Measurements from ENCODE around the gene KIF9.

KIF9 gene

DNA sequence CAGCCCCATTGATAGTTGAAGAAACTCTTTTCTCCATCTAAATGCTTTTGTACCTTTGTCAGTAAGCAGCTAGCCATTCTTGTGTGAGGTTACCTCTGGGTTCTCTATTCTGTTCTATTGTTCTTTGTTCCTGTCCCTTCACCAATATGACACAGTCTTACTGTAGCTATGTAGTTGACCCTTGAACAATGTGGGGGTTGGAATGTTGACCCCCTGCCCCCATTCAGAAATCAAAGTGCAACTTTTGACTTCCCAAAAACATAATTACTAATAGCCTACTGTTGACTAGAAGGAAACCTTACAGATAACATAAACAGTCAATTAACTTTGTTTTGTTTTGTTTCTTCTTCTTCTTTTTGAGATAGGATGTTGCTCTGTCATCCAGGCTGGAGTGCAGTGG lies 18.9 kb upstream of the KIF9 start:
- no peak for TF ChIP-seq GABPA (IDR thresholded peaks at IDR 0.05; ENCODE audit: low read depth)
- no peak for TF ChIP-seq SPI1 (IDR thresholded peaks at IDR 0.05; ENCODE audit: borderline replicate concordance, low read depth)
- no peak for TF ChIP-seq POLR2AphosphoS5 (IDR thresholded peaks at IDR 0.05; ENCODE audit: low read depth)
- DNase-seq (ENCODE audit: low read depth in 1 of 2, low spot score in 1 of 2), result no peak
- H3K27ac ChIP-seq (replicated peaks), result no peak overlapping the region
- no peaks in the 10 kb centered on the region for H3K27me3 ChIP-seq (ENCODE audit: insufficient read depth, poor library complexity, severe bottlenecking)
- no peak overlapping the region for H3K4me3 ChIP-seq (replicated peaks; ENCODE audit: insufficient read depth, low read length)

DNA sequence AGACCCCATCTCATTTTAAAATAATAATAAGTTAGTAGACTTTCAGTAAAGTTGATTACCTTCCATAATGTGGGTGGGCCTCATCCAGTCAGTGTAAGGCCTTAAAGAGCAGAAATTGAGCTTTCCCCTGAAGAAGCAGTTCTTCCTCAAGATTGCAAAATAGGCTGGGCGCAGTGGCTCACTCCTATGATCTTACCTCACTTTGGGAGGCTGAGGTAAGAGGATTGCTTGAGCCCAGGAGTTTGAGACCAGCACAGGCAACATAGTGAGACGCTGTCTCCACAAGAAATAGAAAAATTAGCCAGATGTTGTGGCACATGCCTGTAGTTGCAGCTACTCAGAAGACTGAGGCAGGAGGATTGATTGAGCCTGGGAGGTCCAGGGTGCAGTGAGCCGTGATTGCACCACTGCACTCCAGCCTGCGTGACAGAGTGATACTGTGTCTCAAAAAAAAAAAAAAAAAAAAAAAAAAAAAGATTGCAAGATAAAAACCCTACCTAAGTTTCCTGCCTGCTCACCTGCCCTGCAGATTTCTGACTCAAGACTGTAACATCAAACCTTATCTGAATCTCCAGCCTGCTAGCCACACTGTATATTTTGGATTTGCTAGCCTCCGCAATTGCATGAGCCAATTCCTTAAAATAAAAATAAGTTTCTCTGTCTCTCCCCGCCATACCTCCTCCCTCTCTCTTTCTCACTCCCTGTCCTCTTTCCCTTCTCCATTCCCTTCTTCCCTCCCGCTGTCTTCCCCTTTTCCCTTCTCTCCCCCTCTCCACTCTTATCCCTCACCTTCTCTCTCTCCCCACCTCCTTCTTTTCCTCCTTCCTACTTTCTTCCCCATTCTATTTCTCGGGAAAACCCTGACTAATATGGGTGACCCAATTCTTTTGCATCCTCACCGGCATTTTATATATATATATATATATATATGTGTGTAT lies 17.1 kb upstream of the KIF9 start:
- TF ChIP-seq, protein P1, sequence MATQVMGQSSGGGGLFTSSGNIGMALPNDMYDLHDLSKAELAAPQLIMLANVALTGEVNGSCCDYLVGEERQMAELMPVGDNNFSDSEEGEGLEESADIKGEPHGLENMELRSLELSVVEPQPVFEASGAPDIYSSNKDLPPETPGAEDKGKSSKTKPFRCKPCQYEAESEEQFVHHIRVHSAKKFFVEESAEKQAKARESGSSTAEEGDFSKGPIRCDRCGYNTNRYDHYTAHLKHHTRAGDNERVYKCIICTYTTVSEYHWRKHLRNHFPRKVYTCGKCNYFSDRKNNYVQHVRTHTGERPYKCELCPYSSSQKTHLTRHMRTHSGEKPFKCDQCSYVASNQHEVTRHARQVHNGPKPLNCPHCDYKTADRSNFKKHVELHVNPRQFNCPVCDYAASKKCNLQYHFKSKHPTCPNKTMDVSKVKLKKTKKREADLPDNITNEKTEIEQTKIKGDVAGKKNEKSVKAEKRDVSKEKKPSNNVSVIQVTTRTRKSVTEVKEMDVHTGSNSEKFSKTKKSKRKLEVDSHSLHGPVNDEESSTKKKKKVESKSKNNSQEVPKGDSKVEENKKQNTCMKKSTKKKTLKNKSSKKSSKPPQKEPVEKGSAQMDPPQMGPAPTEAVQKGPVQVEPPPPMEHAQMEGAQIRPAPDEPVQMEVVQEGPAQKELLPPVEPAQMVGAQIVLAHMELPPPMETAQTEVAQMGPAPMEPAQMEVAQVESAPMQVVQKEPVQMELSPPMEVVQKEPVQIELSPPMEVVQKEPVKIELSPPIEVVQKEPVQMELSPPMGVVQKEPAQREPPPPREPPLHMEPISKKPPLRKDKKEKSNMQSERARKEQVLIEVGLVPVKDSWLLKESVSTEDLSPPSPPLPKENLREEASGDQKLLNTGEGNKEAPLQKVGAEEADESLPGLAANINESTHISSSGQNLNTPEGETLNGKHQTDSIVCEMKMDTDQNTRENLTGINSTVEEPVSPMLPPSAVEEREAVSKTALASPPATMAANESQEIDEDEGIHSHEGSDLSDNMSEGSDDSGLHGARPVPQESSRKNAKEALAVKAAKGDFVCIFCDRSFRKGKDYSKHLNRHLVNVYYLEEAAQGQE (IDR thresholded peaks at IDR 0.05; ENCODE audit: insufficient replicate concordance, low read depth), result no peak
- TF ChIP-seq, protein P2, sequence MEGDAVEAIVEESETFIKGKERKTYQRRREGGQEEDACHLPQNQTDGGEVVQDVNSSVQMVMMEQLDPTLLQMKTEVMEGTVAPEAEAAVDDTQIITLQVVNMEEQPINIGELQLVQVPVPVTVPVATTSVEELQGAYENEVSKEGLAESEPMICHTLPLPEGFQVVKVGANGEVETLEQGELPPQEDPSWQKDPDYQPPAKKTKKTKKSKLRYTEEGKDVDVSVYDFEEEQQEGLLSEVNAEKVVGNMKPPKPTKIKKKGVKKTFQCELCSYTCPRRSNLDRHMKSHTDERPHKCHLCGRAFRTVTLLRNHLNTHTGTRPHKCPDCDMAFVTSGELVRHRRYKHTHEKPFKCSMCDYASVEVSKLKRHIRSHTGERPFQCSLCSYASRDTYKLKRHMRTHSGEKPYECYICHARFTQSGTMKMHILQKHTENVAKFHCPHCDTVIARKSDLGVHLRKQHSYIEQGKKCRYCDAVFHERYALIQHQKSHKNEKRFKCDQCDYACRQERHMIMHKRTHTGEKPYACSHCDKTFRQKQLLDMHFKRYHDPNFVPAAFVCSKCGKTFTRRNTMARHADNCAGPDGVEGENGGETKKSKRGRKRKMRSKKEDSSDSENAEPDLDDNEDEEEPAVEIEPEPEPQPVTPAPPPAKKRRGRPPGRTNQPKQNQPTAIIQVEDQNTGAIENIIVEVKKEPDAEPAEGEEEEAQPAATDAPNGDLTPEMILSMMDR (IDR thresholded peaks at IDR 0.05; ENCODE audit: insufficient read depth, low read length), result no peak
- TF ChIP-seq POLR2AphosphoS5 (IDR thresholded peaks at IDR 0.05; ENCODE audit: low read depth) (no peak), GABPA (IDR thresholded peaks at IDR 0.05; ENCODE audit: low read depth) (no peak), SPI1 (IDR thresholded peaks at IDR 0.05; ENCODE audit: borderline replicate concordance, low read depth) (no peak)
- Histone ChIP-seq H3K27me3 (ENCODE audit: insufficient read depth, poor library complexity, severe bottlenecking) (no peaks in the 10 kb centered on the region), H3K4me3 (replicated peaks; ENCODE audit: insufficient read depth, low read length) (no peak overlapping the region), H3K27ac (replicated peaks) (no peak overlapping the region)
- DNase-seq (ENCODE audit: low read depth in 1 of 2, low spot score in 1 of 2), result peak in 1 of 2 experiments; percentile 43

DNA sequence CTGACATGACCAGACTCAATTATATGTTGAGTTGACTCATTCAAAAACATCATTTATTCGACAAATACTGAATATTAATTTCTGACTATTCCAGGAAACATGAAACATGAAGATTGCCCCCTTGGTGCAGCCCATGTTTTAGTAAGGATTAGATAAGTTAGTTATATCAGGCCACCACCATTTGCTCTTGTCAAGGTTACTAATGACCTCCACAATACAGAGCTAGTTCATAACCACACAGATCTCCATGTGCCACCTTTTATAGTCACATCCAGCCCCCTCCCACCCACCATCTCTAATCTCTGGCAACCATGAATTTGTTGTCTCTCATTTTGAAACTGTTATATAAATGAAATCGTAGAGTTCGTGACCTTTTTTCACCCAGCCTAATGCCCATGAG lies 15.8 kb upstream of the KIF9 start:
- H3K27me3 ChIP-seq (ENCODE audit: insufficient read depth, poor library complexity, severe bottlenecking), result no peaks in the 10 kb centered on the region
- no peak for DNase-seq (ENCODE audit: low read depth in 1 of 2, low spot score in 1 of 2)
- no peak overlapping the region for H3K4me3 ChIP-seq (replicated peaks; ENCODE audit: insufficient read depth, low read length)
- no peak for TF ChIP-seq POLR2AphosphoS5 (IDR thresholded peaks at IDR 0.05; ENCODE audit: low read depth)
- no peak overlapping the region for H3K27ac ChIP-seq (replicated peaks)

DNA sequence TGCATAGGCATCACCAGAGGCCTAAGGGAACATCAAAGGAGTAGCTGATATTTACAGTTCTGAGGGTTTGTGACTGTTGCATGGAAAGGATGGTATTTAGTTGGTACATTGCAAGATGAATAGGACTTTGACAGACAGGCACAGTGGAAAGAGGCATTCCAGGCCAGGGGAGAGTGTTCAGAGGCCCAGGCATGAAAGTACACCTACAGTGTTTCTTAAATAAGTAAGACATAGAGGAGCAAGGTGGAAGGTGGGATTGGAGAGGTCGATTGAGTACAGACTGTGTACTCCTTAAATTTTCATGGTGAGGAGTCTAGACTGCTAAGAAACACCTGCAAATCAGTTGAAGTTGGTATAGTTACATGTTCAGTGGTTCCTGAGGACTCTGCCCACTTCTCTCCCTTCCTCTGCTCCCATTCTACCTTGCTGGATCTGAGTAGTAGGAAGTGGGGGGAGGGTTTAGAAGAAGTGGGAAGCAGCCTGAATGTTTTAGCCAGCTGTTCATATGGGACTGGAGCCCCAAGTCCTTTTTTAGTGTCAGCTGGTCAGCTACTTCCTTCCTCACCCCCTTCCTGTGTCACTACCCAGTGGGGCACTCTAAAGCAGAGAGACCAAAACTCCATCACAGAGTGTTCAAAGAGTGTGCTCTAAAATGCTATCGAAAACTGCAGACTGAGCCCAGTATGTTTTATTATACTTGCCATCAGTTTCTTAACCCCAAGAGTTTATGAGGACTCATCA lies 14.1 kb upstream of the KIF9 start:
- peak in 1 of 2 experiments; percentile 22 for DNase-seq (ENCODE audit: low read depth in 1 of 2, low spot score in 1 of 2)
- peak; percentile 35; the same call in 1 of the 2 replicates for TF ChIP-seq SPI1 (IDR thresholded peaks at IDR 0.05; ENCODE audit: borderline replicate concordance, low read depth)
- TF ChIP-seq, protein P2 (IDR thresholded peaks at IDR 0.05; ENCODE audit: insufficient read depth, low read length), result no peak
- H3K27ac ChIP-seq (replicated peaks), result no peak overlapping the region
- H3K27me3 ChIP-seq (ENCODE audit: insufficient read depth, poor library complexity, severe bottlenecking), result no peaks in the 10 kb centered on the region
- H3K4me3 ChIP-seq (replicated peaks; ENCODE audit: insufficient read depth, low read length), result no peak overlapping the region

DNA sequence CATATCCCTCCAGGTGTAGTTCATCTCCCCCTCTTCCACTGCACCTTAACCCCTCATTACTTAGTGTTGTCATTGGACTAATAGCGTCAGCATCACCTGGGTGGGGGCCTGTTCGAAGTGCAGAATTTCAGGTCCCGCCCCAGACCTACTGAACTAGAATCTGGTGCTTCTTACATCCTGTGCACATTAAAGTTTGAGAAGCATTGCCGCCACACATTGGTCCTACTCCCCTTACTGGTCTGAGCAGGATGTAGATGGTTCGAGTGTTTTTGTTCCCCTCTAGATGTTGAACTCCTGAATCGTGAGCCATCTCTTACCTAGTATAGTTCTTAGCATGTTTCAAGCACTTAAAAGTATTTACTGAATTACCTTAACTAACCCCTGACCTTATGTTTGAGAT lies 13.4 kb upstream of the KIF9 start:
- Histone ChIP-seq H3K4me3 (replicated peaks; ENCODE audit: insufficient read depth, low read length) (no peak overlapping the region), H3K27ac (replicated peaks) (no peak overlapping the region), H3K27me3 (ENCODE audit: insufficient read depth, poor library complexity, severe bottlenecking) (no peaks in the 10 kb centered on the region)
- DNase-seq (ENCODE audit: low read depth in 1 of 2, low spot score in 1 of 2), result no peak
- TF ChIP-seq, protein P1 (IDR thresholded peaks at IDR 0.05; ENCODE audit: insufficient replicate concordance, low read depth), result no peak
- TF ChIP-seq GABPA (IDR thresholded peaks at IDR 0.05; ENCODE audit: low read depth), result no peak
- TF ChIP-seq SPI1 (IDR thresholded peaks at IDR 0.05; ENCODE audit: borderline replicate concordance, low read depth), result no peak
- no peak for TF ChIP-seq POLR2AphosphoS5 (IDR thresholded peaks at IDR 0.05; ENCODE audit: low read depth)
- TF ChIP-seq, protein P2 (IDR thresholded peaks at IDR 0.05; ENCODE audit: insufficient read depth, low read length), result no peak
